PC-3 (cell line): ENCODE data around the gene DYNLT3. TPM values are rescaled to one million over a fixed set of nuclear protein-coding genes. Genes with fewer than 3 reads are reported as not detected.
A peak's percentile ranks its signal among the peaks of the same experiment; 100 is the strongest.

ENCODE experiments used
- ATAC-seq: fragments of 200-7000 bp; cut with Tn5 transposase; 2 replicates; pipeline ENCODE4 v1.9.1; 2020; ENCODE audit warnings: mild to moderate bottlenecking, moderate library complexity
- Bru-seq: library from RNA; stranded (reverse); fragments of 400-500 nt; gene quantifications from one replicate; lab custom pipeline; 2021; lab: Mats Ljungman, UMichigan
- BruChase-seq, 2 experiments: library from RNA; stranded (reverse); fragments of 400-500 nt; gene quantifications; one replicate each; lab custom pipeline; 2021; lab: Mats Ljungman, UMichigan
- BruUV-seq: library from RNA; stranded (reverse); fragments of 400-500 nt; replicated peaks from 2 replicates; lab custom pipeline; 2021; lab: Mats Ljungman, UMichigan
- CTCF ChIA-PET: fragments of 300-600 bp; sonication (Branson Sonifier 250); formaldehyde crosslinking; loops from one replicate; lab custom pipeline; 2022; ENCODE audit warnings: antibody characterized with exemption; lab: Charles Lee
- POLR2A ChIA-PET: fragments of 300-600 bp; sonication (Branson Sonifier 250); formaldehyde crosslinking; loops from one replicate; lab custom pipeline; 2022; ENCODE audit warnings: antibody characterized with exemption; ENCODE audit not compliant: unreplicated experiment; lab: Charles Lee
- DNase-seq: peaks from one replicate; pipeline ENCODE4 v3.0.0-alpha.2; 2015
- H2AFZ ChIP-seq: fragments of 300-600 bp; sonication (generic); 2 replicates; pipeline ENCODE4 v1.6.0; 2016; ENCODE audit warnings: antibody characterized with exemption, low read length
- H3F3A ChIP-seq: fragments of 300-600 bp; sonication (generic); one replicate; pipeline ENCODE4 v1.6.0; 2017; ENCODE audit warnings: antibody characterized with exemption, low read length, control low read depth, mild to moderate bottlenecking; ENCODE audit not compliant: unreplicated experiment
- H3K27ac ChIP-seq: fragments of 300-600 bp; sonication (generic); 2 replicates; pipeline ENCODE4 v1.5.1; 2016; ENCODE audit warnings: mild to moderate bottlenecking, low read length
- H3K27me3 ChIP-seq: fragments of 300-600 bp; sonication (generic); 2 replicates; pipeline ENCODE4 v1.6.1; 2016; ENCODE audit warnings: low read length, mixed read lengths
- H3K36me3 ChIP-seq: fragments of 300-600 bp; sonication (generic); 2 replicates; pipeline ENCODE4 v1.6.1; 2016; ENCODE audit warnings: low read depth, mixed run types, low read length, mixed read lengths
- H3K4me1 ChIP-seq: fragments of 300-600 bp; sonication (generic); 2 replicates; pipeline ENCODE4 v1.5.1; 2016; ENCODE audit warnings: low read length; ENCODE audit not compliant: insufficient read depth
- H3K4me2 ChIP-seq: fragments of 300-600 bp; sonication (generic); 2 replicates; pipeline ENCODE4 v1.6.0; 2016; ENCODE audit warnings: low read length
- H3K4me3 ChIP-seq: fragments of 300-600 bp; sonication (generic); 2 replicates; pipeline ENCODE4 v1.5.1; 2016; ENCODE audit warnings: mild to moderate bottlenecking, low read length, mixed read lengths
- H3K79me2 ChIP-seq: fragments of 300-600 bp; sonication (generic); 2 replicates; pipeline ENCODE4 v1.6.1; 2017; ENCODE audit warnings: low read length, mixed read lengths
- H3K9ac ChIP-seq: fragments of 300-600 bp; sonication (generic); 2 replicates; pipeline ENCODE4 v1.6.0; 2016; ENCODE audit warnings: mild to moderate bottlenecking, low read length
- H3K9me2 ChIP-seq: fragments of 300-600 bp; sonication (generic); replicated peaks from 2 replicates; pipeline ENCODE4 v1.6.1; 2016; ENCODE audit warnings: mixed run types, low read length, mixed read lengths
- H3K9me3 ChIP-seq: fragments of 300-600 bp; sonication (generic); 2 replicates; pipeline ENCODE4 v1.6.1; 2016; ENCODE audit warnings: low read length, mixed read lengths
- H4K20me1 ChIP-seq: fragments of 300-600 bp; sonication (generic); 2 replicates; pipeline ENCODE4 v1.6.1; 2016; ENCODE audit warnings: low read length, mixed read lengths
- EZH2 ChIP-seq: fragments of 300-600 bp; sonication (generic); IDR thresholded peaks from one replicate; pipeline ENCODE4 v1.6.1; 2017; ENCODE audit warnings: antibody characterized with exemption, mild to moderate bottlenecking, low read length; ENCODE audit not compliant: unreplicated experiment
- EZH2phosphoT487 ChIP-seq: fragments of 300-600 bp; sonication (generic); IDR thresholded peaks from 2 replicates; pipeline ENCODE4 v1.6.1; 2018; ENCODE audit warnings: mild to moderate bottlenecking, antibody characterized with exemption, low read length, borderline replicate concordance
- intact Hi-C: fragments of 100-400 bp; cut with micrococcal nuclease; formaldehyde crosslinking; loops from 2 replicates; pipeline ENCODE4 v1.9.0; 2023
- long read RNA-seq: library from polyadenylated mRNA; unstranded; transcript quantifications from one replicate; pipeline ENCODE4 v2.0.0, GENCODE V29; 2021; ENCODE audit not compliant: unreplicated experiment
- total RNA-seq: library from RNA; depleted of rRNA; stranded (reverse); fragments of >200 nt; gene quantifications from 2 replicates; pipeline ENCODE4 v1.2.3, GENCODE V29; 2014; rRNA removed
- TF ChIP-seq, protein P1 (sequence below): fragments of 300-600 bp; sonication (generic); conservative IDR thresholded peaks from 2 replicates; pipeline ENCODE4 v1.5.1; 2017; ENCODE audit warnings: antibody characterized with exemption, low read depth, mild to moderate bottlenecking, low read length

DYNLT3 gene
- total RNA-seq (29.6 and 44.0 TPM in 2 replicates), Bru-seq, nascent RNA (percentile 84 among the genes with signal in this experiment), BruChase-seq, experiment 1, labeled RNA remaining after a 6-hour chase (percentile 90 among the genes with signal in this experiment), BruChase-seq, experiment 2, labeled RNA remaining after a 2-hour chase (percentile 89 among the genes with signal in this experiment)
- long read RNA-seq, transcript DYNLT3-203 (5 exons, 719 nt) = minor isoform, 24 of 313 reads
- long read RNA-seq, transcript DYNLT3-201 (5 exons, 2,217 nt) = major isoform, 272 of 313 reads
- long read RNA-seq, partial matches to known transcripts = 8 of 313 reads
- long read RNA-seq, other reads (novel, unspliced or antisense) = 7 of 313 reads

DNA sequence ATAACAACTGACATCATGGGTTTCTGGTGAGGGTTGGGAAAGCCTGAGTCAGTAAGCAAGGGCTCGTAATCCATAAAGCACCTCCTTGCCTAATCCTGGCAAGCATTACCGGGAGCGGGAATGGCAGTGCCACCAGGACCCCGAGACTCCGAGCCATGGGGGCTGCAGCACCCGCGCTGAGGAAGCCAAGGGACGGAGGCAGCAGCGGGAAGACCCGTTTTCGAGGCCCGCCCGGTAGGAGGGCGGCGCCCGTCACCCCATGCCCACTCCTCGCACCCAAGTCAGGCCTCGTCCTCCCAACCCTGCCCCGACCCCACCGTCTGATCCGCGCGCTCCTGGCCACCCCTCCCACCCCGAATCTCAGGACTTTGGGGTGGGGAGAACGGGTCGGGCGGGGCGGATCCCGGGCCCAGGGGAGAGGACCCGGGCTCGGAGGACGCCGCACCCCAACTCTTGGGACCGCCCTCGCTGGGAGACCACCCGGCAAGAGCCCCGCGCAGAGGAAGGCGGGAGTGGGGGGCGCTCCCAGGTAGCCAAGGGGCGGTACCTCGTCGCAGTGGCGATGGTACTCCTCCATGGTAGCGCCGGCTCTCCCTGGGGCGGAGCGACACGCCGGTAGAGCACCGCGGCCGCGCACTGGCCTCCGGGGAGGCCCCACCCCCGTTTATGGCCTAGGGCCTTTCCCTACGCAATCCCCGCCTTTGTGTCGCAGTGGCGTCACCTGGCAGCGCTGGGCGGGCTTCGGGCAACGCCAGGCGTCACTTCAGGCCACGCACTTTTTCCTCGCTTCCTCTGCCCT is at the start of gene DYNLT3:
Gene DYNLT3, minus strand, starts transcription at position 638 of the 799 bp plus-strand sequence. Its CDS starts 61 bp downstream, at position 577.
- H3K27me3 ChIP-seq = no peaks in the 10 kb centered on the region
- DNase-seq = peak; percentile 90
- no peaks in the 10 kb centered on the region for H4K20me1 ChIP-seq
- H3K9me3 ChIP-seq = no peaks in the 10 kb centered on the region
- intact Hi-C loops = loop anchor here (1.0 to 2.0 kb wide), 2 partner anchors 26 to 74 kb away; no protein-coding TSS in a partner anchor
- no peaks in the 10 kb centered on the region for H3F3A ChIP-seq
- ChIA-PET POLR2A (no interaction called here), CTCF (no interaction called here)
- H3K9me2 ChIP-seq = no peaks in the 10 kb centered on the region
- TF ChIP-seq, protein P1, sequence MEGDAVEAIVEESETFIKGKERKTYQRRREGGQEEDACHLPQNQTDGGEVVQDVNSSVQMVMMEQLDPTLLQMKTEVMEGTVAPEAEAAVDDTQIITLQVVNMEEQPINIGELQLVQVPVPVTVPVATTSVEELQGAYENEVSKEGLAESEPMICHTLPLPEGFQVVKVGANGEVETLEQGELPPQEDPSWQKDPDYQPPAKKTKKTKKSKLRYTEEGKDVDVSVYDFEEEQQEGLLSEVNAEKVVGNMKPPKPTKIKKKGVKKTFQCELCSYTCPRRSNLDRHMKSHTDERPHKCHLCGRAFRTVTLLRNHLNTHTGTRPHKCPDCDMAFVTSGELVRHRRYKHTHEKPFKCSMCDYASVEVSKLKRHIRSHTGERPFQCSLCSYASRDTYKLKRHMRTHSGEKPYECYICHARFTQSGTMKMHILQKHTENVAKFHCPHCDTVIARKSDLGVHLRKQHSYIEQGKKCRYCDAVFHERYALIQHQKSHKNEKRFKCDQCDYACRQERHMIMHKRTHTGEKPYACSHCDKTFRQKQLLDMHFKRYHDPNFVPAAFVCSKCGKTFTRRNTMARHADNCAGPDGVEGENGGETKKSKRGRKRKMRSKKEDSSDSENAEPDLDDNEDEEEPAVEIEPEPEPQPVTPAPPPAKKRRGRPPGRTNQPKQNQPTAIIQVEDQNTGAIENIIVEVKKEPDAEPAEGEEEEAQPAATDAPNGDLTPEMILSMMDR = no peak
- no peaks in the 10 kb centered on the region for H3K36me3 ChIP-seq
- ATAC-seq = peak; percentile 93
- H2AFZ ChIP-seq = peak within 1 kb of the TSS; percentile 93
- H3K4me2 ChIP-seq = peak within 1 kb of the TSS; percentile 84
- peak within 1 kb of the TSS; percentile 84 for H3K4me3 ChIP-seq
- H3K27ac ChIP-seq = peak within 1 kb of the TSS; percentile 83
- H3K79me2 ChIP-seq = peaks cover 15% of the 10 kb centered on the region
- H3K9ac ChIP-seq = peak within 1 kb of the TSS; percentile 97
- peaks cover 31% of the 10 kb centered on the region for H3K4me1 ChIP-seq
- no TSS peak for BruUV-seq

- no peak overlapping the region for H3K27ac ChIP-seq
- no TSS peak for BruUV-seq
- TF ChIP-seq, protein P1 = no peak
- TF ChIP-seq EZH2 = no peak
- no peak for TF ChIP-seq EZH2phosphoT487
- H3K4me3 ChIP-seq = no peak overlapping the region
- no peaks in the 10 kb centered on the region for H3K27me3 ChIP-seq
- H3K79me2 ChIP-seq = no peaks in the 10 kb centered on the region
- no peaks in the 10 kb centered on the region for H3K9me2 ChIP-seq
- no peaks in the 10 kb centered on the region for H3K4me1 ChIP-seq
- no peak overlapping the region for H2AFZ ChIP-seq
- H3F3A ChIP-seq = no peaks in the 10 kb centered on the region
- H3K9me3 ChIP-seq = no peaks in the 10 kb centered on the region
- CTCF ChIA-PET = no interaction called here
- no peak overlapping the region for H3K4me2 ChIP-seq
- no peaks in the 10 kb centered on the region for H4K20me1 ChIP-seq
- H3K36me3 ChIP-seq = no peaks in the 10 kb centered on the region
- DNase-seq (no peak), ATAC-seq (no peak)
- POLR2A ChIA-PET = no interaction called here
- H3K9ac ChIP-seq = no peak overlapping the region
- intact Hi-C loops = no loop called here
Observed at GRCh38 chrX:37896511-37896890, 49.1 kb upstream of the DYNLT3 start.
